NT2/D1 (cell line): ENCODE measurements around the gene STAT2.

Experiments used
- SUZ12 ChIP-seq: IDR thresholded peaks from 2 replicates; pipeline ENCODE4 v1.6.1; 2011; ENCODE audit not compliant: insufficient read length, insufficient read depth; ENCODE audit errors: extremely low read depth
- YY1 ChIP-seq: IDR thresholded peaks from 2 replicates; pipeline ENCODE4 v1.6.1; 2011; ENCODE audit not compliant: insufficient read length, insufficient read depth
- ZNF274 ChIP-seq: IDR thresholded peaks from 2 replicates; pipeline ENCODE4 v1.6.1; 2011; ENCODE audit warnings: mild to moderate bottlenecking, low read depth, low read length

DNA sequence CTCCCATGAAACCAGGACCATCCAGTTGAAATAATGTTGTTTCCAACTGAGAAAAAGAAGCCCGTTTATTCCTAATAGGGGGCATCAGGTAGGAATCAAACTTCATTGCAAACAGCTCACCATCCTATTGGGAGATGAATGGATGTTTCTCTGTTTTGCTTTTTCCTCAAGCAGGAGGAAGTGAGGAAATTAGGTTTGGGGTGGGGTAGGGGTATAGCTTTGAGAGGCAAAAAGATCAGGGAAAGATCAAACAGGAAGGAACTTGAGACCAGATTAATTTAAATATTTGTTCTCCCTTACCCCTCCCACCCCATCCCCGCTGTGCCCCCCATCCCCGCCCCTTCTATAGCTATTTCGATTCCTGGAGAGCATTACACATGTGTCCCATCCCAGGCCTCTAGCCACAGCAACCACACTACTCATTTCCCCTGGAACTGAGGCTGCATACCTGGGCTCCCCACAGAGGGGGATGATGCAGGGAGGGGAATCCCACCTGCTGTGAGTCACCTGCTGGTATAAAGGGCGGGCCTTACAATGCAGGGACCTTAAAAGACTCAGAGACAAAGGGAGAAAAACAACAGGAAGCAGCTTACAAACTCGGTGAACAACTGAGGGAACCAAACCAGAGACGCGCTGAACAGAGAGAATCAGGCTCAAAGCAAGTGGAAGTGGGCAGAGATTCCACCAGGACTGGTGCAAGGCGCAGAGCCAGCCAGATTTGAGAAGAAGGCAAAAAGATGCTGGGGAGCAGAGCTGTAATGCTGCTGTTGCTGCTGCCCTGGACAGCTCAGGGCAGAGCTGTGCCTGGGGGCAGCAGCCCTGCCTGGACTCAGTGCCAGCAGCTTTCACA is 21.4 kb downstream of the STAT2 start, which contains the start of gene IL23A:
- TF ChIP-seq YY1: no peak
- TF ChIP-seq SUZ12: no peak
- TF ChIP-seq ZNF274: no peak
